HepG2 (cell line): ENCODE results near the gene RAC3. TPM values are rescaled to one million over a fixed set of nuclear protein-coding genes. Genes with fewer than 3 reads are reported as not detected.

Experiments used
- BRD4 ChIP-seq: sonication (generic); formaldehyde crosslinking; IDR thresholded peaks from 2 replicates; pipeline ENCODE4 v1.4.0; 2020; ENCODE audit warnings: missing genetic modification reagents
- CREB1 ChIP-seq, 2 experiments: fragments of 450-650 bp in 1 of 2; IDR thresholded peaks; 2 replicates each; pipeline ENCODE4 v1.6.1; 2016 to 2017; ENCODE audit warnings: control low read depth in 1 of 2, mild to moderate bottlenecking in 1 of 2, missing compliant biosample characterization in 1 of 2, missing genetic modification characterization in 1 of 2
- E2F1 ChIP-seq: sonication (generic); formaldehyde crosslinking; IDR thresholded peaks from 2 replicates; pipeline ENCODE4 v1.5.0; 2020; ENCODE audit warnings: missing genetic modification reagents
- ELF3 ChIP-seq: IDR thresholded peaks from 2 replicates; pipeline ENCODE4 v1.6.1; 2016; ENCODE audit warnings: missing genetic modification reagents, missing compliant biosample characterization
- ETV5 ChIP-seq: IDR thresholded peaks from 2 replicates; pipeline ENCODE4 v1.6.1; 2018; ENCODE audit warnings: missing biosample characterization, missing genetic modification reagents, inconsistent platforms, borderline replicate concordance
- FOXJ3 ChIP-seq: sonication (generic); formaldehyde crosslinking; IDR thresholded peaks from 2 replicates; pipeline ENCODE4 v1.4.0; 2020; ENCODE audit warnings: missing genetic modification reagents, mild to moderate bottlenecking, borderline replicate concordance
- FOXP4 ChIP-seq: sonication (generic); formaldehyde crosslinking; IDR thresholded peaks from 2 replicates; pipeline ENCODE4 v1.4.0; 2020; ENCODE audit warnings: missing genetic modification reagents
- KLF11 ChIP-seq: IDR thresholded peaks from 2 replicates; pipeline ENCODE4 v1.6.1; 2016; ENCODE audit warnings: missing compliant biosample characterization
- KLF6 ChIP-seq: IDR thresholded peaks from 2 replicates; pipeline ENCODE4 v1.8.0; 2016; ENCODE audit warnings: missing biosample characterization, missing genetic modification reagents
- MXI1 ChIP-seq: IDR thresholded peaks from 3 replicates; pipeline ENCODE4 v1.6.1; 2012; ENCODE audit warnings: low read depth, low read length, inconsistent platforms, borderline replicate concordance
- NFYC ChIP-seq: IDR thresholded peaks from 2 replicates; pipeline ENCODE4 v1.6.1; 2016; ENCODE audit warnings: missing genetic modification reagents, missing compliant biosample characterization
- NR3C1 ChIP-seq: sonication (generic); formaldehyde crosslinking; IDR thresholded peaks from 2 replicates; pipeline ENCODE4 v1.4.0; 2020; ENCODE audit warnings: missing genetic modification reagents
- PHF21A ChIP-seq: sonication (generic); formaldehyde crosslinking; IDR thresholded peaks from 2 replicates; pipeline ENCODE4 v1.5.0; 2020; ENCODE audit warnings: mild to moderate bottlenecking, missing genetic modification reagents
- RCOR2 ChIP-seq: IDR thresholded peaks from 2 replicates; pipeline ENCODE4 v1.6.1; 2016; ENCODE audit warnings: missing biosample characterization, missing genetic modification reagents
- SP2 ChIP-seq: sonication (generic); formaldehyde crosslinking; IDR thresholded peaks from 2 replicates; pipeline ENCODE4 v1.5.1; 2020; ENCODE audit warnings: mild to moderate bottlenecking, missing genetic modification reagents
- THAP8 ChIP-seq: sonication (generic); formaldehyde crosslinking; IDR thresholded peaks from 2 replicates; pipeline ENCODE4 v1.5.1; 2020; ENCODE audit warnings: missing genetic modification reagents, mild to moderate bottlenecking, borderline replicate concordance
- ZBTB3 ChIP-seq: sonication (generic); formaldehyde crosslinking; IDR thresholded peaks from 2 replicates; pipeline ENCODE4 v1.4.0; 2020; ENCODE audit warnings: low read depth, mild to moderate bottlenecking, moderate library complexity, missing genetic modification reagents, borderline replicate concordance
- ZBTB7B ChIP-seq: sonication (generic); formaldehyde crosslinking; IDR thresholded peaks from 2 replicates; pipeline ENCODE4 v1.4.0; 2020; ENCODE audit warnings: missing genetic modification reagents
- ZFP36L1 ChIP-seq: sonication (generic); formaldehyde crosslinking; IDR thresholded peaks from 2 replicates; pipeline ENCODE4 v1.8.0; 2022; ENCODE audit warnings: mild to moderate bottlenecking, missing genetic modification reagents, moderate library complexity
- ZNF333 ChIP-seq: sonication (generic); formaldehyde crosslinking; IDR thresholded peaks from 2 replicates; pipeline ENCODE4 v1.4.0; 2020; ENCODE audit warnings: mild to moderate bottlenecking, missing genetic modification reagents, borderline replicate concordance
- ZNF468 ChIP-seq: sonication (generic); formaldehyde crosslinking; IDR thresholded peaks from 2 replicates; pipeline ENCODE4 v1.8.0; 2022; ENCODE audit warnings: mild to moderate bottlenecking, moderate library complexity, missing genetic modification reagents
- ZNF530 ChIP-seq: sonication (generic); formaldehyde crosslinking; IDR thresholded peaks from 2 replicates; pipeline ENCODE4 v1.5.0; 2020; ENCODE audit warnings: low read depth, mild to moderate bottlenecking, missing genetic modification reagents
- ZNF543 ChIP-seq: sonication (generic); formaldehyde crosslinking; IDR thresholded peaks from 2 replicates; pipeline ENCODE4 v1.4.0; 2020; ENCODE audit warnings: mild to moderate bottlenecking, missing genetic modification reagents
- ZNF552 ChIP-seq: sonication (generic); formaldehyde crosslinking; IDR thresholded peaks from 2 replicates; pipeline ENCODE4 v1.9.0; 2022; ENCODE audit warnings: missing genetic modification reagents, mild to moderate bottlenecking, borderline replicate concordance
- ZNF615 ChIP-seq: sonication (generic); formaldehyde crosslinking; IDR thresholded peaks from 2 replicates; pipeline ENCODE4 v1.5.0; 2020; ENCODE audit warnings: mild to moderate bottlenecking, missing genetic modification reagents, borderline replicate concordance
- ZNF749 ChIP-seq: sonication (generic); formaldehyde crosslinking; IDR thresholded peaks from 2 replicates; pipeline ENCODE4 v1.8.0; 2022; ENCODE audit warnings: mild to moderate bottlenecking, missing genetic modification reagents, moderate library complexity, borderline replicate concordance
- ZNF891 ChIP-seq: sonication (generic); formaldehyde crosslinking; IDR thresholded peaks from 2 replicates; pipeline ENCODE4 v1.5.0; 2020; ENCODE audit warnings: mild to moderate bottlenecking, missing genetic modification reagents
- polyA plus RNA-seq, 8 experiments: library from polyadenylated mRNA; depleted of rRNA in 3 of 8; stranded (reverse) in 7 of 8; unstranded in 1 of 8; fragments of >200 nt; fragmentation: Illumina TruSeq in 4 of 8; extraction: Trizol in 4 of 8; gene quantifications; 2 replicates each; pipeline versions ENCODE4 v1.2.1 to v1.2.3, GENCODE V29; 2011 to 2016; ENCODE audit warnings: low read depth in 4 of 8, missing spikeins in 1 of 8, mixed read lengths in 1 of 8; ENCODE audit not compliant: insufficient read depth in 1 of 8
- total RNA-seq, 5 experiments: library from RNA; depleted of rRNA; stranded (reverse); fragments of >200 nt; fragmentation: Illumina TruSeq; extraction: Trizol; gene quantifications; 2 replicates each; pipeline ENCODE4 v1.2.3, GENCODE V29; 2016; ENCODE audit warnings: low read depth in 1 of 5

Gene RAC3
- total and polyA plus RNA-seq, 2 of the 13 experiments (the other 11 are each of a cell fraction or from before 2014, with no cell fraction given): 10.5 to 21.3 TPM

- TF ChIP-seq ZBTB3 (CRISPR knock-in tag): no peak
- TF ChIP-seq E2F1 (CRISPR knock-in tag): peak; percentile 52; the same call in 1 of the 2 replicates
- TF ChIP-seq CREB1 (IDR thresholded peaks at IDR 0.05): peak; percentile 48; the same call in 1 of the 2 replicates
- TF ChIP-seq CREB1 (CRISPR knock-in tag; IDR thresholded peaks at IDR 0.05): no peak
- peak; percentile 51; the same call in 1 of the 3 replicates for TF ChIP-seq MXI1
- 0 out of 2 replicates have a peak, but pooled peaks have one; percentile 19 for TF ChIP-seq ZNF530 (CRISPR knock-in tag)
- peak; percentile 49; the same call in 1 of the 2 replicates for TF ChIP-seq FOXJ3 (CRISPR knock-in tag)
- peak; percentile 51 for TF ChIP-seq ELF3 (CRISPR knock-in tag)
- TF ChIP-seq PHF21A (CRISPR knock-in tag): peak; percentile 75; the same call in 1 of the 2 replicates
- 0 out of 2 replicates have a peak, but pooled peaks have one; percentile 42 for TF ChIP-seq ZNF615 (CRISPR knock-in tag)
- no peak for TF ChIP-seq NR3C1
- no peak for TF ChIP-seq ZNF468
- 0 out of 2 replicates have a peak, but pooled peaks have one; percentile 46 for TF ChIP-seq ZNF891 (CRISPR knock-in tag)
- TF ChIP-seq ZNF552: peak; percentile 62; the same call in 1 of the 2 replicates
- TF ChIP-seq ZNF543 (CRISPR knock-in tag): 0 out of 2 replicates have a peak, but pooled peaks have one; percentile 36
- TF ChIP-seq ETV5 (CRISPR knock-in tag): peak; percentile 14; the same call in 1 of the 2 replicates
- peak; percentile 81; the same call in 1 of the 2 replicates for TF ChIP-seq BRD4 (CRISPR knock-in tag)
- peak; percentile 39; the same call in 1 of the 2 replicates for TF ChIP-seq KLF6 (CRISPR knock-in tag)
- peak; percentile 29; the same call in 1 of the 2 replicates for TF ChIP-seq FOXP4 (CRISPR knock-in tag)
- TF ChIP-seq ZFP36L1 (CRISPR knock-in tag): 0 out of 2 replicates have a peak, but pooled peaks have one; percentile 10
- peak; percentile 63; the same call in 1 of the 2 replicates for TF ChIP-seq THAP8 (CRISPR knock-in tag)
- TF ChIP-seq RCOR2: no peak
- TF ChIP-seq KLF11: 0 out of 2 replicates have a peak, but pooled peaks have one; percentile 24
- no peak for TF ChIP-seq ZNF333 (CRISPR knock-in tag)
- 0 out of 2 replicates have a peak, but pooled peaks have one; percentile 59 for TF ChIP-seq ZNF749 (CRISPR knock-in tag)
- TF ChIP-seq SP2: peak; percentile 37
- TF ChIP-seq ZBTB7B: peak; percentile 95
- peak; percentile 42; the same call in 1 of the 2 replicates for TF ChIP-seq NFYC (CRISPR knock-in tag)
Observed at GRCh38 chr17:82021107-82021899, 10.2 kb upstream of the RAC3 start (continued).
